ENCODE results near the gene KLHL13.
"Not testable (repeated sequence)": the region's sequence is repeated elsewhere in the genome, so short reads cannot be mapped to it uniquely, and the experiment has no call there.

Gene KLHL13

GRCh38 chrX:118066867-118067515 is 49.6 kb downstream of the KLHL13 start:
- DNase-seq (ENCODE audit: low read depth in 2 of 2) = no peak

GRCh38 chrX:118062817-118063615 is 53.6 kb downstream of the KLHL13 start:
- no peak for DNase-seq (ENCODE audit: low read depth in 2 of 2)

GRCh38 chrX:118062048-118062789 is 54.4 kb downstream of the KLHL13 start:
- no peak for DNase-seq (ENCODE audit: low read depth in 2 of 2)

- no peak for DNase-seq (ENCODE audit: low read depth in 2 of 2)
Measured at GRCh38 chrX:118058924-118059323, 57.7 kb downstream of the KLHL13 start.

GRCh38 chrX:118056870-118057269 is 59.7 kb downstream of the KLHL13 start:
- no peak for DNase-seq (ENCODE audit: low read depth in 2 of 2)

GRCh38 chrX:118049713-118050112 is 66.9 kb downstream of the KLHL13 start:
- DNase-seq (ENCODE audit: low read depth in 2 of 2) = no peak

- DNase-seq (ENCODE audit: low read depth in 2 of 2) = no peak
Measured at GRCh38 chrX:118047446-118048186, 69.0 kb downstream of the KLHL13 start.

GRCh38 chrX:118039591-118039990 is 77.0 kb downstream of the KLHL13 start:
- DNase-seq (ENCODE audit: low read depth in 2 of 2) = no peak

GRCh38 chrX:118038614-118039365 is 77.8 kb downstream of the KLHL13 start:
- DNase-seq (ENCODE audit: low read depth in 2 of 2) = no peak

- no peak for DNase-seq (ENCODE audit: low read depth in 2 of 2)
Measured at GRCh38 chrX:118026631-118027030, 90.0 kb downstream of the KLHL13 start.

- DNase-seq (ENCODE audit: low read depth in 2 of 2) = no peak
Measured at GRCh38 chrX:118025226-118025625, 91.4 kb downstream of the KLHL13 start.

- DNase-seq (ENCODE audit: low read depth in 2 of 2) = no peak
Measured at GRCh38 chrX:118024482-118024881, 92.1 kb downstream of the KLHL13 start.

GRCh38 chrX:118022753-118023152 is 93.9 kb downstream of the KLHL13 start:
- no peak for DNase-seq (ENCODE audit: low read depth in 2 of 2)

- DNase-seq (ENCODE audit: low read depth in 2 of 2) = no peak
Measured at GRCh38 chrX:118016422-118016821, 100.2 kb downstream of the KLHL13 start.

GRCh38 chrX:118002417-118002816 is 114.2 kb downstream of the KLHL13 start:
- DNase-seq (ENCODE audit: low read depth in 2 of 2) = not testable (repeated sequence)

GRCh38 chrX:118000518-118000917 is 116.1 kb downstream of the KLHL13 start:
- no peak for DNase-seq (ENCODE audit: low read depth in 2 of 2)

- DNase-seq (ENCODE audit: low read depth in 2 of 2) = no peak
Measured at GRCh38 chrX:117998171-117998570, 118.4 kb downstream of the KLHL13 start.

GRCh38 chrX:117996918-117997480 is 119.6 kb downstream of the KLHL13 start:
- DNase-seq (ENCODE audit: low read depth in 2 of 2) = no peak

- DNase-seq (ENCODE audit: low read depth in 2 of 2) = no peak
Measured at GRCh38 chrX:117996408-117996807, 120.2 kb downstream of the KLHL13 start.

GRCh38 chrX:117995378-117995777 is 121.2 kb downstream of the KLHL13 start:
- DNase-seq (ENCODE audit: low read depth in 2 of 2) = no peak

GRCh38 chrX:117992192-117992723 is 124.4 kb downstream of the KLHL13 start:
- DNase-seq (ENCODE audit: low read depth in 2 of 2) = no peak

Data from stimulated activated CD4-positive, alpha-beta T cell treated with anti-CD3 and anti-CD28 coated beads, Interleukin-1b, Interleukin-23, amount 100 ng/mL, for 1 hour (primary cell).